Measurements from ENCODE around the gene FGD5.

GRCh38 chr3:14976317-14976716 lies 157.6 kb downstream of the FGD5 start:
- no peak for TF ChIP-seq CTCF (IDR thresholded peaks at IDR 0.05)
- no peak for TF ChIP-seq EZH2 (IDR thresholded peaks at IDR 0.05)
- TF ChIP-seq EZH2phosphoT487 (IDR thresholded peaks at IDR 0.05): no peak

Measured in neural progenitor cell (in vitro differentiated cells).